ENCODE results near the gene MRPL38. TPM values are rescaled to one million over a fixed set of nuclear protein-coding genes. Genes with fewer than 3 reads are reported as not detected.

MRPL38 gene
- total RNA-seq, 1 experiment from 2014 or later: 219 TPM

GRCh38 chr17:75873587-75874322 lies 30.9 kb downstream of the MRPL38 start (continued):
- TF ChIP-seq FOSL1 (IDR thresholded peaks at IDR 0.05; ENCODE audit: low read depth) (no peak), SIN3A (IDR thresholded peaks at IDR 0.05; ENCODE audit: low read depth) (no peak)

DNA sequence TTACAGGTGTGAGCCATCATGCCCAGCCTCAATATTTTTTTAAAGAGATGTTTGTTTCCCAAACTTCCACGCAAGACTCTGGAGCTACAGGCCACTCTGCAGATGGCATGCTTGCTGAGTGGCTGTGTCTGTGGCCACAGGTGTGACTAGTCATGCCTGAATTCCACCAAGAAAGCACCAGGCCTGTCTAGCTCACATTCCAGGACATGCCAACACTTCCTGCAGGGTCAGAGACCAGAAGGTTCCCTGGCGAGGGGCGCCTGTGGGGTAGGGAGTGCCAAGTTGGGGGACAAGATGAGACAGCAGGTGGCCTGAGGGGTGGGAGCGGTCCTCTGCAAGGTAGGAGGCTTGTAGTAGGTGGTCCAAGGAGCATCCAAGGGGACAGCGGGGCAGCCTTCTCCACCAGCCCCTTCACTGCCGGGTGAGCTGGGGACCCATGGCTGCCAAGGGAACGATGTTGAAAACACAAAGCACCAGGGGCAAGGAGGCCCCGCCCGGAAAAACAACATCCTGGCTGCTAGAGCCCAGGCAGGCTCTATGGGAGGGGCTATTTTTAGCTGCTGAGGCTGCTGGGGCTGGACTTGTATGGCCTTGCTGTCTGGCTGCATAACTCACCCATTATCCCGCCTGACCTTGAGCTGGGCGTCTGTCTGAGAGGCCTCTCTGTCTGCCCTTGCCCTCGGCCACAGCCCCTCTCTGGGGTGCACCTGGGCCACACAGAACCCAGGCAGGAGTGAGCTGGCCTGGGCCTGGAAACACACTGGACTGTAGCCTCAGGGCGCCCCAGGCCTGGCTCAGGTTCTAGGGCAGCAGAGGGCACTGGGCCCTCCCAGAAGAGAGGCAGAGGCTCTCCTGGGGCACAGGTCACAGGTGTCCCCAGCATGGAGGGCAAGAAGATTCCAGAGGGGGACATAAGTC lies 32.0 kb downstream of the MRPL38 start:
- H3K4me2 ChIP-seq (ENCODE audit: low read length): peak overlapping the region; percentile 73
- DNase-seq (ENCODE audit: low read depth, low spot score): no peak
- ChIA-PET CTCF (interaction anchor here (0.8 to 5.0 kb wide), 4 partner anchors 10 to 128 kb away, joined by 3 to 52 read pairs (median 8); partner anchors contain the start of genes CDK3 and WBP2), RAD21 (ENCODE audit: low non-redundant PET in 1 of 2, low total read pairs in 2 of 2, uncharacterized antibody in 2 of 2, unreplicated experiment in 2 of 2) (interaction anchor here (0.6 to 1.1 kb wide), 3 partner anchors 17 to 23 kb away, joined by 3 to 4 read pairs (median 4); partner anchors contain the start of gene WBP2 (in 2 of the 2)), POLR2A (interaction anchor here (0.5 to 5.0 kb wide), 9 partner anchors 9 to 96 kb away, joined by 3 to 27 read pairs (median 6); a partner anchor contains a TSS)
- H3K36me3 ChIP-seq (ENCODE audit: control insufficient read depth in 1 of 2, insufficient read depth in 2 of 2, low read length in 2 of 2): peaks cover 0 to 4% of the 10 kb centered on the region in 2 experiments; a peak in 1 of 4 replicates
- H4K20me1 ChIP-seq (ENCODE audit: insufficient read depth): no peaks in the 10 kb centered on the region
- H2AFZ ChIP-seq (ENCODE audit: low read depth, low read length, poor library complexity, severe bottlenecking): no peak overlapping the region
- peak overlapping the region; percentile 61 for H3K9ac ChIP-seq (ENCODE audit: low read length)
- intact Hi-C loops (cut with micrococcal nuclease): no loop called here
- peak overlapping the region in 1 of 2 experiments; percentile 24; a peak in 2 of 4 replicates for H3K4me3 ChIP-seq (replicated peaks in 1 of 2; ENCODE audit: low read depth in 1 of 2, low read length in 2 of 2)
- ATAC-seq: peak; percentile 47
- no peaks in the 10 kb centered on the region for H3K9me2 ChIP-seq (ENCODE audit: insufficient read depth)
- no TSS peak for BruUV-seq (replicated peaks)
- H3K9me3 ChIP-seq (ENCODE audit: control insufficient read depth in 1 of 2, insufficient read depth in 1 of 2, low read depth in 1 of 2, low read length in 2 of 2): no peaks in the 10 kb centered on the region
- H3K4me1 ChIP-seq (ENCODE audit: control insufficient read depth in 1 of 2, insufficient read depth in 2 of 2, low read length in 2 of 2): peaks cover 68 to 84% of the 10 kb centered on the region in 2 experiments
- H3K27ac ChIP-seq (ENCODE audit: low read depth, low read length): peak overlapping the region; percentile 99
- no peaks in the 10 kb centered on the region for H3K27me3 ChIP-seq (ENCODE audit: insufficient read depth, low read length)
- H3K79me2 ChIP-seq (ENCODE audit: insufficient read depth, low read length): peaks cover 23% of the 10 kb centered on the region
- TF ChIP-seq CEBPB (IDR thresholded peaks at IDR 0.05; ENCODE audit: low read depth): no peak
- no peak for TF ChIP-seq EZH2 (IDR thresholded peaks at IDR 0.05)
- no peak for TF ChIP-seq POLR2A (IDR thresholded peaks at IDR 0.05; ENCODE audit: borderline replicate concordance, extremely low read depth, insufficient read depth, insufficient read length)
- TF ChIP-seq, protein P1, sequence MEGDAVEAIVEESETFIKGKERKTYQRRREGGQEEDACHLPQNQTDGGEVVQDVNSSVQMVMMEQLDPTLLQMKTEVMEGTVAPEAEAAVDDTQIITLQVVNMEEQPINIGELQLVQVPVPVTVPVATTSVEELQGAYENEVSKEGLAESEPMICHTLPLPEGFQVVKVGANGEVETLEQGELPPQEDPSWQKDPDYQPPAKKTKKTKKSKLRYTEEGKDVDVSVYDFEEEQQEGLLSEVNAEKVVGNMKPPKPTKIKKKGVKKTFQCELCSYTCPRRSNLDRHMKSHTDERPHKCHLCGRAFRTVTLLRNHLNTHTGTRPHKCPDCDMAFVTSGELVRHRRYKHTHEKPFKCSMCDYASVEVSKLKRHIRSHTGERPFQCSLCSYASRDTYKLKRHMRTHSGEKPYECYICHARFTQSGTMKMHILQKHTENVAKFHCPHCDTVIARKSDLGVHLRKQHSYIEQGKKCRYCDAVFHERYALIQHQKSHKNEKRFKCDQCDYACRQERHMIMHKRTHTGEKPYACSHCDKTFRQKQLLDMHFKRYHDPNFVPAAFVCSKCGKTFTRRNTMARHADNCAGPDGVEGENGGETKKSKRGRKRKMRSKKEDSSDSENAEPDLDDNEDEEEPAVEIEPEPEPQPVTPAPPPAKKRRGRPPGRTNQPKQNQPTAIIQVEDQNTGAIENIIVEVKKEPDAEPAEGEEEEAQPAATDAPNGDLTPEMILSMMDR (IDR thresholded peaks at IDR 0.05 in 2 of 3, conservative IDR thresholded peaks at IDR 0.05 in 1 of 3; ENCODE audit: borderline replicate concordance in 1 of 3, insufficient read depth in 1 of 3, low read depth in 2 of 3, low read length in 2 of 3): no peak
- no peak for TF ChIP-seq FOSL1 (IDR thresholded peaks at IDR 0.05; ENCODE audit: low read depth)
- TF ChIP-seq ELF1 (IDR thresholded peaks at IDR 0.05; ENCODE audit: borderline replicate concordance, low read depth): no peak
- no peak for TF ChIP-seq ATF3 (IDR thresholded peaks at IDR 0.05)
- TF ChIP-seq ZNF274 (IDR thresholded peaks at IDR 0.05; ENCODE audit: low read depth, low read length): no peak
- TF ChIP-seq POLR2AphosphoS5 (IDR thresholded peaks at IDR 0.05; ENCODE audit: low read depth, low read length): peak; percentile 44; the same call in 1 of the 2 replicates
- TF ChIP-seq JUND (IDR thresholded peaks at IDR 0.05): no peak
- no peak for TF ChIP-seq CBX3 (IDR thresholded peaks at IDR 0.05; ENCODE audit: low read depth)
- TF ChIP-seq TCF7L2 (IDR thresholded peaks at IDR 0.05; ENCODE audit: borderline replicate concordance, extremely low read depth, insufficient read depth, insufficient read length): no peak
- no peak for TF ChIP-seq MAX (IDR thresholded peaks at IDR 0.05)
- TF ChIP-seq, protein P2, sequence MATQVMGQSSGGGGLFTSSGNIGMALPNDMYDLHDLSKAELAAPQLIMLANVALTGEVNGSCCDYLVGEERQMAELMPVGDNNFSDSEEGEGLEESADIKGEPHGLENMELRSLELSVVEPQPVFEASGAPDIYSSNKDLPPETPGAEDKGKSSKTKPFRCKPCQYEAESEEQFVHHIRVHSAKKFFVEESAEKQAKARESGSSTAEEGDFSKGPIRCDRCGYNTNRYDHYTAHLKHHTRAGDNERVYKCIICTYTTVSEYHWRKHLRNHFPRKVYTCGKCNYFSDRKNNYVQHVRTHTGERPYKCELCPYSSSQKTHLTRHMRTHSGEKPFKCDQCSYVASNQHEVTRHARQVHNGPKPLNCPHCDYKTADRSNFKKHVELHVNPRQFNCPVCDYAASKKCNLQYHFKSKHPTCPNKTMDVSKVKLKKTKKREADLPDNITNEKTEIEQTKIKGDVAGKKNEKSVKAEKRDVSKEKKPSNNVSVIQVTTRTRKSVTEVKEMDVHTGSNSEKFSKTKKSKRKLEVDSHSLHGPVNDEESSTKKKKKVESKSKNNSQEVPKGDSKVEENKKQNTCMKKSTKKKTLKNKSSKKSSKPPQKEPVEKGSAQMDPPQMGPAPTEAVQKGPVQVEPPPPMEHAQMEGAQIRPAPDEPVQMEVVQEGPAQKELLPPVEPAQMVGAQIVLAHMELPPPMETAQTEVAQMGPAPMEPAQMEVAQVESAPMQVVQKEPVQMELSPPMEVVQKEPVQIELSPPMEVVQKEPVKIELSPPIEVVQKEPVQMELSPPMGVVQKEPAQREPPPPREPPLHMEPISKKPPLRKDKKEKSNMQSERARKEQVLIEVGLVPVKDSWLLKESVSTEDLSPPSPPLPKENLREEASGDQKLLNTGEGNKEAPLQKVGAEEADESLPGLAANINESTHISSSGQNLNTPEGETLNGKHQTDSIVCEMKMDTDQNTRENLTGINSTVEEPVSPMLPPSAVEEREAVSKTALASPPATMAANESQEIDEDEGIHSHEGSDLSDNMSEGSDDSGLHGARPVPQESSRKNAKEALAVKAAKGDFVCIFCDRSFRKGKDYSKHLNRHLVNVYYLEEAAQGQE (IDR thresholded peaks at IDR 0.05; ENCODE audit: low read depth): no peak
- no peak for TF ChIP-seq EGR1 (IDR thresholded peaks at IDR 0.05; ENCODE audit: low read depth)
- TF ChIP-seq EZH2phosphoT487 (IDR thresholded peaks at IDR 0.05; ENCODE audit: borderline replicate concordance): no peak
